AG04449 (cell line): Measurements from ENCODE around the gene RNASE13.
A peak's percentile ranks its signal among the peaks of the same experiment; 100 is the strongest.
"Not testable (repeated sequence)": the region's sequence is repeated elsewhere in the genome, so short reads cannot be mapped to it uniquely, and the experiment has no call there.

Source experiments
- CTCF ChIA-PET: fragments of 350-600 bp; formaldehyde crosslinking; extraction: SDS; loops from one replicate; lab custom pipeline; 2021; ENCODE audit warnings: antibody characterized with exemption; lab: Yijun Ruan, JAX
- POLR2A ChIA-PET: fragments of 400-600, 350-600 bp; formaldehyde crosslinking; extraction: SDS; loops from one replicate; lab custom pipeline; 2020; ENCODE audit warnings: antibody characterized with exemption, inconsistent platforms; lab: Yijun Ruan, JAX
- DNase-seq: peaks from one replicate; pipeline ENCODE4 v3.0.0-alpha.2; 2010; ENCODE audit warnings: low read depth, low spot score
- H3K4me3 ChIP-seq: 2 replicates; pipeline ENCODE4 v1.5.1; 2011; ENCODE audit warnings: low read depth, mild to moderate bottlenecking, control low read depth, low read length
- CTCF ChIP-seq: IDR thresholded peaks from one replicate; pipeline ENCODE4 v1.5.1; 2011; ENCODE audit warnings: mild to moderate bottlenecking, moderate library complexity, low read length, control low read depth, inconsistent platforms; ENCODE audit not compliant: insufficient read depth; ENCODE audit errors: missing control alignments

The RNASE13 gene

GRCh38 chr14:21042918-21043317, 8.3 kb upstream of the RNASE13 start:
- POLR2A ChIA-PET, result no interaction called here
- CTCF ChIA-PET, result interaction anchor here (0.6 to 7.0 kb wide), 11 partner anchors 12 to 72 kb away, joined by 3 to 287 read pairs (median 8); partner anchors contain the start of genes RNASE8 and TPPP2
- no peak for DNase-seq
- H3K4me3 ChIP-seq, result no peak overlapping the region
- TF ChIP-seq CTCF, result no peak

GRCh38 chr14:21041676-21042433, 7.2 kb upstream of the RNASE13 start, which contains the start of gene RNASE7:
Gene RNASE7 (plus strand): TSS chr14:21042362. CDS start chr14:21042993, 631 bp downstream.
- DNase-seq, result no peak
- no peak within 1 kb of the TSS for H3K4me3 ChIP-seq
- ChIA-PET POLR2A (no interaction called here), CTCF (interaction anchor here (0.6 to 7.0 kb wide), 13 partner anchors 11 to 346 kb away, joined by 3 to 287 read pairs (median 23); partner anchors contain the start of genes RNASE8 and TPPP2)
- TF ChIP-seq CTCF, result no peak

GRCh38 chr14:21040941-21041340, 6.3 kb upstream of the RNASE13 start:
- CTCF ChIA-PET, result interaction anchor here (0.7 to 7.0 kb wide), 23 partner anchors 9 to 348 kb away, joined by 3 to 287 read pairs (median 9); partner anchors contain the start of genes METTL17, NDRG2, RNASE8 and TPPP2
- DNase-seq, H3K4me3 ChIP-seq: not testable (repeated sequence)
- POLR2A ChIA-PET, result interaction anchor here (0.6 kb wide), 1 partner anchor 46 kb away, joined by 3 read pairs; no protein-coding TSS in a partner anchor

GRCh38 chr14:21040370-21040925, 5.8 kb upstream of the RNASE13 start:
- CTCF ChIA-PET, result interaction anchor here (0.6 to 7.0 kb wide), 32 partner anchors 10 to 416 kb away, joined by 3 to 287 read pairs (median 6); partner anchors contain the start of genes METTL17, NDRG2, RNASE8 and SLC39A2
- POLR2A ChIA-PET, result interaction anchor here (0.6 to 1.4 kb wide), 3 partner anchors 26 to 68 kb away, joined by 3 read pairs; no protein-coding TSS in a partner anchor
- no peak for DNase-seq
- no peak for TF ChIP-seq CTCF
- no peak overlapping the region for H3K4me3 ChIP-seq

GRCh38 chr14:21039585-21040369, 5.2 kb upstream of the RNASE13 start:
- TF ChIP-seq CTCF, result peak; percentile 56
- no peak overlapping the region for H3K4me3 ChIP-seq
- POLR2A ChIA-PET, result interaction anchor here (0.9 to 1.4 kb wide), 2 partner anchors 25 to 68 kb away, joined by 3 read pairs; no protein-coding TSS in a partner anchor
- CTCF ChIA-PET, result interaction anchor here (0.5 to 7.0 kb wide), 33 partner anchors 8 to 417 kb away, joined by 3 to 287 read pairs (median 6); partner anchors contain the start of genes METTL17, NDRG2, RNASE8 and SLC39A2
- DNase-seq, result peak; percentile 29
